G401.6 (cell line): Measurements from ENCODE around the gene UBE2J2.

Experiments
- FAIRE-seq: peaks from 2 replicates; lab custom pipeline; 2012; peaks lifted over from hg19 to GRCh38; lab: Jason Lieb, UNC

The UBE2J2 gene

DNA sequence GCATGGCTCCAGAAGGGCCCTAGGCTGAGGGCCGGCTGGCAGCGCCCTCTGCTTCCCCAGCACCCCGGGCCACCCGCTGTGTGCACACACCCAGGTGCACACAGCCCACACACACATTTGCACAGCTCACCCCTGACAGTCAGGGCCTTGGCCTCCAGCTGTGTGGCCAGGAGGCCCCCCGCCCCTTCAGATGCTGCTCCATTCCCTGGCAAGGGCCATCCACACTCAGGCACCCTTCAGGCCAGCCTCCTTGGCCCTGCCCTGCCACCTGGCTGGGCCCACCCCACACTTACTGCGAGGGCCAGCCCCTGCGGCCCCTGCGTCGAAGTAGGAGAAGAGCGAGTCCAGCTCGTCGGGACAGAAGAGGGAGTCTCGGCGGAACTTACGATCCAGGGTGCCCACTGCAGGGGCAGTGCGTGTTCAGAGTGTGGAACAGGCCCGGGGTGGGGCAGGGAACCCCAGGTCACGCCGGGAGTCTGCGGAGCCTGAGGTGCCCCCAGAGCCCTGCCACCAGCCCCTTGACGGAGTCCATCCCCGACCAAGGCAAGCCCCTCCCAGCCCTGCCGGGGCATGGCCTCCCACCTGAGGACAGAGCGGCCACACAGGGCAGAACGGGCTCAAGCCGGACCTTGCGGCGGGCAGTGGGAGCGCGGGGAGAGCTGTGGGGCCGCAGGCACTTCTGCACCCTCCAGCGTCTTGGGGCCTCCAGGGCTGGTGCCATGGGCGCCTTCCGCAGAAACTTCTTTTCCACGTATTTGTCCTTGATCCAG lies 21.7 kb upstream of the UBE2J2 start:
- FAIRE-seq: no peak

DNA sequence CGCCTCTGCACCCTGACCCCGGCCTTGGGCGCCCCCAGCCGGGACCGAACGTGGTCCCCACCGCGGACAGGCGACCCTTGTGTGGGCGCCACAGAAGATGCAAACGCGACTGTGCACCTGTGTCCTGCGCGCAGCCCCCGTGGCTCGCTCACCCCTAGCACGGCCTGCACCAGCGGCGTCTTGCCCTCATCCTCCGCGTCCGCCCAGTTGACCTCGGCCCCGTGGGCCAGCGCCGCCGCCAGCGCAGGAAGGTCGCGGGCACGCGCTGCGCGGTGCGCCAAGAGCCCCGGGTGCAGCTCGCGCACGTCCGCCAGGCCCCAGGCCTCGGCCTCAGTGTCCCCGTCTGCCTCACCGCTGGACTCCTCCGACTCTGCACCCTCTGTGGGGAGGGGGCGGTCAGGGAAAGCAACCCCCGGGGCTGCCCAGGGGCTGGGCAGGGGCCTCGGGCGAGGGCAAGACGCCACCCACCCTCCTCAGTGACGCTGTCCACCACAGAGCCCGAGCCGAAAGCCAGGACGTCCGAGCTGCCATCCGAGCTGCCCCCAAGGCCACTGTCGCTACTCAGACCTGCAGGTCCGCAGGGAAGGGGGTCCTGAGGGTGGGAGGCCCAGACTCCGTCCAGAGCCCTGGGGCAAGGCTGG lies 20.7 kb upstream of the UBE2J2 start:
- no peak for FAIRE-seq

DNA sequence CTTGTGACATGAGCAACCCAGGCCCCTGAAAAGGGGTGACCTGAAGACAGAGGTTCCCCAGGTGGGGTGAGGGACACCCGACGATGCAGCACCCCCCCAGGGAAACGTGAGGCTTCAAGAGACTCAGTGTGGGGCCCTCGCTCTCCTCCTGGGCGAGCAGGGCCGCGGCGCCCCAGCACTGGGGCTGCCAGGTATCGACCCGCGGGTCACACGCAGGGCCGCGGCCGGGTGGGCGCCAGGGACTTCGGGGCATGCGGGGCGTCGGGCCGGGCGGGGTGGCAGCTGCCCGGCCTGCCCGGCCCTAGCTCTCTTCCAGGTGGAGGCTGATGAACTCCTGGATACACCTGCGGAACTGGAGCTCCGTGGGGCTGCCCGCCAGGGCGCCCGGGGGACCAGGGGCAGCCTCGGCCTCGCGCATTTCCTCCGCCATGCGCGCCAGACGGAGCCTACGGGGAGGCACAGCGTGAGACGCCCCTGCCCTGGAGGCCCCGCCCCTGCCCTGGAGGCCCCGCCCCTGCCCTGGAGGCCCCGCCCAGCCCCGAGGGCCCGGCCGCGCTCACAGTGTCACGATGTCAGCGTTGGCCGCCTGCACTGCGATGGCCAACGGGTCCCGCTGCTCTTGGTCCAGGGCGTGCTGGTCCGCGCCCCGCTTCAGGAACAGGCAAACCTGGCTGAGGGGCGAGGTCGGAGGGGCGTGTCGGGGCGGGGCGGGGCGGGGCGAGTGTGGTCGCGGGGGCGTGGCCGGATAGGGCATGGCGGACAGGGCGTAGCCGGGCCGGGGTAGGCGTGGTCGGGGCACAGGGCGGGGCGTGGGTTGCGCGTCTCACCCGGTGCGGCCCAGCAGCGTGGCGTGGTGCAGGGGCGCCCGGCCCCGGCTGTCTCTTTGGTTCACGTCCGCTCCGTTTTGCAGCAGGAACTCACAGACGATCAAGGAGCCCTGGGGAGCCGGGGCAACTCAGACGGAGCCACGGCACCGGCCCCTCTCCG lies 19.9 kb upstream of the UBE2J2 start:
- no peak for FAIRE-seq

DNA sequence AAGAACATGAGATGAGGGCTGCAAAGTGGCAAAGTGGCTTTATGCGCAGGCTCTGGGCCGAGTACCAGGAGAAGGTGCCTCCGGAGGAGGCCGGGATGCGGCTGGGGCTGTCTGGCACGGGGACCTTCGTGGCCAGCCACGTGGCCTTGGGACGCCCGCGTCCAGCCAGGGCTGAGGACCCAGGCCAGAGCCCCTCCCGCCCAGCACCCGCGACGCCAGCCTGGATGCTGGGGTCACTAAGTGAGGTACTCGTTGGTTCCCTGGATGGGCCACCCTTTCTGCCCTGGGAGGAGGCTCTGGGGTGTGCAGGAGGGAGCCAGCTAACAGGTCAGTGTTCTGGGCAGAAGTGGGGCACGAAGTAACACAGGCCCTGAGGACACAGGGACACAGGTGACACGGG lies 19.2 kb upstream of the UBE2J2 start:
- FAIRE-seq: no peak

DNA sequence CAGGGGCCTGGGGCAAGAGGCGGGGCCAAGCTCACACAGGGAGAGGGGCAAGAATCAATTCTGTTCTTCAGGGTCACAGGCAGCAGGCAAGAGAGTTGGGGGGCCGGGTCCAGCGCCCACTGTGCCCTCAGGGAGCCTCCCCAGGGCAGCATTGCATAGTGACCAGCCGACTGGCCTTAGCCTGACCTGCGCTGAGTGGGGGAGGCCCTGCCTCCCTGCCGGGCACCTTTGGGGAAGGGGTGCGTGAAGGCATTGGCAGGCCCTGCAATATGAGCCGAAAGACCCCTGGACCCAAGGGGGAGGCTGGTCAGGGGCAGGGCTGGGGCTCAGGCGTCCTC lies 18.8 kb upstream of the UBE2J2 start:
- no peak for FAIRE-seq

DNA sequence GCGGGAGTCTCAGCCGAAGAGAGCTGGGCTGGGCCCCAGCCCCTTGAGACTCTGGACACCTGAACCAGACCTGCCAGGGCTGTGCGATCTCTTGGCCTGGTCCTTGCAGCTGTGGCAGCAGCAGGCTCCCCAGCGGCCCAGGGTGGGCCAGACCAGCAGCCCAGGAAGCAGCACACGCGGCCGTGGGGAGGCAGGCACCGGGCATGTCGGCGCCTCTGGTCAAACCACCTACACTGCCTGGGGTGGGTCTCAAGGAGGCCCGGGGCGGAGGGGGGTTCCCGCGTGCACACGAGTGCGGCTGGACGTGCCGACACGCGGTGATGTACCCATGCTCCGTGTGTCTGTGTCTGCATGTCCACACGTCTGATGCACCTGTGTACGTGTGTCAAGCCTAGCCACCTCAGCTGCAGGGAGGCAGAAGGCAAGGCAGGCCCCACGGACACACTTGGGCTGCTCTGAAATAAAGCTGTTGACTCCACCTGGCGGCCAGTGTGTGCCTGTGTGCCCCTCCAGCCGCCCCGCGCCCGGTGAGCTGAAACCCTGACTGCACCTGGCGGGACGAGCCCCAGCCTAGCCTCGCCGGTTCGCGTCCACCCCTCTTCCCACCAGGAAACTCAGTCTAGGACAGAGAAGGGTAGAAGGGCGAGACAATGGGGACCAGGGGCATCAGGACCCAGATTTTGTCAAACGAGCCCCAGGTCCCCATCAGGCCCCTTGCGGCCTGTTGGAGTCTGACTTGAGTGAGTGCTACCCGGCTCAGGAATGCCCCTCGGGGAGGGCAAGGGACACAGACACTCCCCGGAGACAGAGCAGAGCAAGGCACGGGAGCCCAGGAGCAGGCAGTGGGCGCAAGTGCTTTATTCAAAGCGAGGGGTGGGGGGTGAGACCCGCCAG lies 18.1 kb upstream of the UBE2J2 start:
- no peak for FAIRE-seq

DNA sequence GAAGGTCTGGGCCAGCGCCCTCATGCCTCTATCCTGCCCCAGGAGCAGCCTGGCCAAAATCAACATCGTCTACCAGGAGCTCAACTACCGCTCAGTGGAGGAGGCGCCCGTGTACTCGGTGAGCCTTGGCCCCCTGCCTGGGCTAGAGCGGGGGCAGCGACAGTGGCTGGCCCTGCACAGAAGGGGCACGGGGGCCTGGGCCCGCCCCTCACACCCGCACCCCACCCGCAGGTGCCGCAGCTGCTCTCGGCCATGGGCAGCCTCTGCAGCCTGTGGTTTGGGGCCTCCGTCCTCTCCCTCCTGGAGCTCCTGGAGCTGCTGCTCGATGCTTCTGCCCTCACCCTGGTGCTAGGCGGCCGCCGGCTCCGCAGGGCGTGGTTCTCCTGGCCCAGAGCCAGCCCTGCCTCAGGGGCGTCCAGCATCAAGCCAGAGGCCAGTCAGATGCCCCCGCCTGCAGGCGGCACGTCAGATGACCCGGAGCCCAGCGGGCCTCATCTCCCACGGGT lies 17.4 kb upstream of the UBE2J2 start:
- FAIRE-seq: no peak

DNA sequence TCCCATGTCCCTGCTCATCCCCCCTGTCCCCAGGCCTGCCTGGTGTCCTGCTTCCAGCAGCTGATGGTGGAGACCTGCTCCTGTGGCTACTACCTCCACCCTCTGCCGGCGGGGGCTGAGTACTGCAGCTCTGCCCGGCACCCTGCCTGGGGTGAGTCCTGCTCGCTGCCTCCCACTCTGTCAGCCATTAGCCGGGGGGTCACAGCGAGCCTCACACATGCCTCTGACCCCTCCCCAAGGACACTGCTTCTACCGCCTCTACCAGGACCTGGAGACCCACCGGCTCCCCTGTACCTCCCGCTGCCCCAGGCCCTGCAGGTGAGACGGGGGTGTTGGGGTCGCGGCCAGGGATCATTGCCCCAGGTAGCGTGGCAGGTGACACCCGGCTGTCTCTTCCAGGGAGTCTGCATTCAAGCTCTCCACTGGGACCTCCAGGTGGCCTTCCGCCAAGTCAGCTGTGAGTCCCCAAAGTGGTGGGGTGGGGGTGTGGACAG lies 16.6 kb upstream of the UBE2J2 start:
- FAIRE-seq: no peak

DNA sequence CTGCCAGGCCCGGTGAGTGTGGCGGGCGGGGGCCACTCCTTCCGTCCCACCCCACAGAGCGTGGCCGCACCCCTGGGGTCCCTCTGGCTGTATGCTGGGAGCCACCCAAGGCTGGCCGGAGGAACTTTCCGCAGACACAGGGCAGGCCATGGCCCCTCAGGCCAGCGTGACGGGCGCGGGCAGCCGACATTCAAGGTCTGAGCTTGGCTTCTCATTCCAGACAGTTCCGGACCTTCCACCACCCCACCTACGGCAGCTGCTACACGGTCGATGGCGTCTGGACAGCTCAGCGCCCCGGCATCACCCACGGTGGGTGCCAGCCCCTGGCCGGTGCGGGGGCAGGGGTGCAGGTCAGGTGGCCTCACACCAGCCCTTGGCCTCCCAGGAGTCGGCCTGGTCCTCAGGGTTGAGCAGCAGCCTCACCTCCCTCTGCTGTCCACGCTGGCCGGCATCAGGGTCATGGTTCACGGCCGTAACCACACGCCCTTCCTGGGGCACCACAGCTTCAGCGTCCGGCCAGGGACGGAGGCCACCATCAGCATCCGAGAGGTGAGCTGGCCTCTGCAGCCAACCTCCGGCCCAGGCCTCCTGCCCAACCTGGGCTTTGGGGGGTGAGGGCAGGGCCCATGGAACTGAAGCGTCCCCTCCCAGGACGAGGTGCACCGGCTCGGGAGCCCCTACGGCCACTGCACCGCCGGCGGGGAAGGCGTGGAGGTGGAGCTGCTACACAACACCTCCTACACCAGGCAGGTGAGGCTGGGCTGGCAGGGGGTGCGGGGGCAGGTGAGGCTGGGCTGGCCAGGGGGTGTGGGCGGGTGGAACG lies 13.8 kb upstream of the UBE2J2 start:
- no peak for FAIRE-seq

DNA sequence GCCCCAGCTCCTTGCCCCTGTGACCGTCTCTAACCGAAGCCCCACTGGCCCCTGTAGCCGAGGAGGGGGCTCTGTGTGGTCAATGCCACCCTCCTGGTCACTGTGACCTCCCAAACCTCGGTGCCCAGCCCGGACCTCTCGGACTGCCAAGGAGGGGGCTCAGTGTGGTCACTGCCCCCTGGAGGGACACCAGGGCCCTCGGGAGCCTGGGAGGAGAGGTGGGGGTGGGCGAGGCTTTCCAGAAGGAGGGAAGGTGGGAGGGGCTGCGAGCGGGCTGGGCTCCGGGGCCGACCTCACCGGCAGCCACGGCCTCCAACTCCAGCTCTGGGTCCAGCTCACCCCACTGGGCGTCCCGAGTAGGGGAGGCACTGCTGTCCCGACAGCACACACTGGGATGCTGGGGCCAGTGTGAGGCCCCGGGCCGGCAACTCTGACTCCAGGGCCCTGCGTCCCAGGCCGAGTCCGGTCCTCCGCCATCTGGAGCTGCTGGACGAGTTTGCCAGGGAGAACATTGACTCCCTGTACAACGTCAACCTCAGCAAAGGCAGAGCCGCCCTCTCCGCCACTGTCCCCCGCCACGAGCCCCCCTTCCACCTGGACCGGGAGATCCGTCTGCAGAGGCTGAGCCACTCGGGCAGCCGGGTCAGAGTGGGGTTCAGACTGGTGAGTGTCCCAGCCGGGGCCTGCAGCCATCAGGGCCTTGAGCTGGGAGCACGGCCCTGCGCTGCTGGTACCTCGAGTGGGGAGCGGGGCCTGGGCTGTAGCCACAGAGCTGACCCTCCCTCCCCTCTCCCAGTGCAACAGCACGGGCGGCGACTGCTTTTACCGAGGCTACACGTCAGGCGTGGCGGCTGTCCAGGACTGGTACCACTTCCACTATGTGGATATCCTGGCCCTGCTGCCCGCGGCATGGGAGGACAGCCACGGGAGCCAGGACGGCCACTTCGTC lies 12.9 kb upstream of the UBE2J2 start:
- no peak for FAIRE-seq

DNA sequence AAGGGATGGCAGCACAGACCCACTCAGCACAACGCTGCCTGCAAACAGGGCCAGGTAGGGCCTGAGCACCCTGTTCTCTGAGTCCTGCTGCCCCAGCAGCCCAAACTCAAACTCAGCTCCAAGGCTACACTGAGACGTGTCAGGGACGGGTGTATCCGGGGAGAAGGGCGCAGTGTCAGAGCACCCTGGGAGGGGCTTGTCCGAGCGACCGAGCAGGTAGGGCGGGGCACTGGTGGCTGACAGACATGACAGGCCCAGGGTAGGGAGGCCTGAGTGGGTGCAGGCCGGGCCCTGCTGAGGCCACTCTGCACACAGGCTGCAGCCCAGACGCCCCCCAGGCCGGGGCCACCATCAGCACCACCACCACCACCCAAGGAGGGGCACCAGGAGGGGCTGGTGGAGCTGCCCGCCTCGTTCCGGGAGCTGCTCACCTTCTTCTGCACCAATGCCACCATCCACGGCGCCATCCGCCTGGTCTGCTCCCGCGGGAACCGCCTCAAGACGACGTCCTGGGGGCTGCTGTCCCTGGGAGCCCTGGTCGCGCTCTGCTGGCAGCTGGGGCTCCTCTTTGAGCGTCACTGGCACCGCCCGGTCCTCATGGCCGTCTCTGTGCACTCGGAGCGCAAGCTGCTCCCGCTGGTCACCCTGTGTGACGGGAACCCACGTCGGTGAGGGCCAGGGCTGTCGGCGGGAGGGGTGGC lies 12.1 kb upstream of the UBE2J2 start:
- FAIRE-seq: no peak

DNA sequence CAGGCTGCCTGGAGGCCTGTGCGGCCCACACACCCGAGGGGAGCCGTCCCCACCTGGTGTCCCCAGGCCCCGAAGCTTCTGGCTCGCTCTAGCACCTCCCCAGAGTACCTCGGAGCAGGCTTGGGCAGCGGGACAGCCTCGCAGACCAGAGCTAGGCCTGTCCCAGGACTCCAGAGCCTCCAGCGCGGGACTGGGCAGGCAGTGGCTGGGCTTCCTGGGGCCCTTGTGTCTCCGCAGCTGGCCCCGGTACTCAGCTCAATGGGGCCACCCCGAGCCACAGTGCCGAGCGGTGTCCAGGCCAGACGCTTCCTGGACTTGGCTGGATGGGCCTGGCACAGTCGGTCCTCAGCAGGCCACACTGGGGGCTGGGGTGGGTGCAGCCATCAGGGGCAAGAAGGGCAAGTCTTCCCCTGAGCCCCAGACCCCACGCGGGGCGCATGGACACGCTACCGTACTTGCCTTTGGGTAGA lies 11.5 kb upstream of the UBE2J2 start:
- FAIRE-seq: no peak

DNA sequence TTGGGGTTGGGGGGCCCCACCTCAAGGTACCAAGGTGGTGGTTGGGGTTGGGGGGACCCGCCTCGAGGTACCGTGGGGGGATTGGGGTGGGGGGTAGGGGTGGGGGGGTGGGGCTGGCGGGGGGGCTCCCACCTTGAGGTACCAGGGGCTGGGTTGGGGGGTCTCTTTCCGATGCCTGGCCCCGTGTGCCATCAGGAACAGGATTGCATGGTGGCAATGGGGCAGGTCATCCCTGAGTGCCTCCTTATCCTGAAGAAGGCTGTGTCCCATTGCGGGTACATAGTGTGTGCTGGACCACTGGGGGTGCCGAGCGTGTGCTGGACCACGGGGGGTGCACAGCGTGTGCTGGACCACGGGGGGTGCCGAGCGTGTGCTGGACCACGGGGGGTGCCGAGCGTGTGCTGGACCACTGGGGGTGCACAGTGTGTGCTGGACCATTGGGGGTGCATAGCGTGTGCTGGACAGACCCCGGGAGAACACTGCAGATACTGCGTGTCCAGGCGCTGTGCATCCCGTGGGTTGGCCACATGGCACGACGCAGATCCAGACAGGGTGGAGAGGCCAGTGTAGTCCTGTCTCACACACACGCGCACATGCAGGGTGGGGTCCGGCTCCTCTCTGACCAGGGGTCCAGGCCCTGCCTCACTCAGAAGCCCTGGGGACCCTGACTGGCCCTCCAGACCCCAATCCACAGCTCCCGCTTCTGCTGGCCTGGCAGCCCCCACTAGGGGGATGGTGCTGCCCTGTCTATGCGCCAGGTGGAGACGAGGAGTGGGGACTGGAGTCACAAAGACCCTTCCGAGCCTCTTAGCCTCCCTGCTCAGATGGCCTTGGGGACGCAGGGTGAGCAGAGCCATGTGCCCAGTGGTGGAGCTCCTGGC lies 10.8 kb upstream of the UBE2J2 start:
- no peak for FAIRE-seq

DNA sequence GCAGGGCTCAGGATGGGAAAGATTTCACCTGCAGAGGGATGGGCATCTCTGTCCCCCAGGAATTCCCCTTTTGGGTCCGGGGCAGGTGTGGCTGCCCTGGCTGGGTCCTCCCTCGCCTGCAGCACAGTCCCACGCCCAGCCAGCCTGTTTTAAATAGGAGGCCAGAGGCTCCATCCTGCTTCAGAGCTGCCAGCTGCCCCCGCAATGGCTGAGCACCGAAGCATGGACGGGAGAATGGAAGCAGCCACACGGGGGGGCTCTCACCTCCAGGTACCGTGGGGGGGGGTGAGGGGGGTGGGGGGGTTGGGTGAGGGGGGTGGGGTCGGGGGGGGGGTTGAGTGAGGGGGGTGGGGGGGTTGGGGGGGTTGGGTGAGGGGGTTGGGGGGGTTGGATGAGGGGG lies 10.2 kb upstream of the UBE2J2 start:
- no peak for FAIRE-seq

DNA sequence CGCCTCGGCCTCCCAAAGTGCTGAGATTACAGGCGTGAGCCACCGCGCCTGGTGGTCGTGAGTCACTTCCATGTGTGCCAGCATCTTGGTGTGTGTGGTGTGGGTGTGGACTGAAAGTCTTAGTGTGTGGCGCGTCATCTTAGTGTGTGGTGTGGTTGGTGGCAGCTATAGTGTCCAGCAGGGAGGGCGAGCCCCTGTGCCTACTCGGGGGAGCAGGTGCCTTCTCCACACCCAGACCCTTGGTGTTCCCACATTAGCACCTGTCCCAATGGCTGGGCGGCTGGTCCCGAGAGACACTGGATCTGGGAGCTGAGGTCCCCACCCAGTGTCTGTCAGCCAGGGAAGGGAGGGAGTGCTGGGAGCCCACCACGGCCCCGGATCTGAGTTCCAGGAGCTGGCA lies 9.3 kb upstream of the UBE2J2 start:
- FAIRE-seq: no peak

DNA sequence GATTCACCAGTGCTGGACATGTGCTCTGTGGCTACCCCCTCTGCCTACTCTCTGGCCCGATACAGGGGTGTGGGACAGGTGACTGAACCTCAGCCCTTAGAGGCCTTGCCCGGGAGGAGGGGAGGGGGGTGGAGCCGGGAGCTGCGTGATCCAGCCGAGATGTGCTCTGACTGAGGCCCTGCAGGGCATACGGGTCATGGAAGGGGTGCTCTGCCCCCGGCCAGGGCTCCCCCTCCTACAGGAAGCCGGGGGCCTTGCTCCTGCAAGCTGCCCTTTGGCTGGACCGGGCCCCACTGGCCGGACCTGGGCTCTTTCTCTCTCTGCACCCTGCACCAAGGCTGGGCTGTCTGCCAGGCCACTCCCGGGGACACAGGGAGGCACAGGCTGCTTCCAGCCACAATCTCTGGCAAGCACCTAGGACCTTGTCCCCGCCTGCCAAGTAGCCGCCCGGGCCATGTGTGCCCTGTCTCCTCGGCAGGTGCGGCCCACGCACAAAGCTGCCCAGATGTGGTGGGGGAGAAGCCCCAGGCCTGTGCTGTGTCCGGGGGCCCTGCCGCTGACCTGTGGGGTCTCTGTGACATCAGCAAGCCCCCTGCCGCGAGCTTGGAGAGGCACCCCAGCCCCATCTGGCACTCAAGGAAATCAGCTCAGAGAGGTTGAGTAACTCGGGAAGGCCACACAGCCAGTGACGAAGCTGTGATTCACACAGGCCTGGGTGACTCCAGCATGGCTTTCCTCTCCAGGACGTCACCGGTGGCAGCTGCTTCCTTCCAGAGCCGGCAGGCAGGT lies 8.1 kb upstream of the UBE2J2 start:
- FAIRE-seq: no peak
